HG03565 (cell line): ENCODE results near the gene SLC38A11.

ENCODE experiments used
- ATAC-seq: cut with Tn5 transposase; IDR thresholded peaks from one replicate; pipeline ENCODE4 v1.9.1; 2021; ENCODE audit warnings: mild to moderate bottlenecking, moderate library complexity; ENCODE audit not compliant: unreplicated experiment

Gene SLC38A11

GRCh38 chr2:164846276-164846675 lies 109.0 kb downstream of the SLC38A11 start:
- ATAC-seq, result no peak
